Lung (tissue), 12 donors: ENCODE results near the gene FGGY. TPM values are rescaled to one million over a fixed set of nuclear protein-coding genes. Genes with fewer than 3 reads are reported as not detected.

Experiments
- ATAC-seq: fragments of 200-7000 bp; cut with Tn5 transposase; one replicate; pipeline ENCODE4 v1.9.1; 2020; ENCODE audit warnings: moderate number of reproducible peaks; ENCODE audit not compliant: insufficient read depth, low FRiP score
- DNase-seq, 3 donors: peaks; one replicate each; pipeline ENCODE4 v3.0.0-alpha.2; 2013 to 2017
- H3K27ac ChIP-seq, 2 donors: one replicate each; pipeline ENCODE4 v1.5.1; 2013; ENCODE audit warnings: mild to moderate bottlenecking in 2 of 2, moderate library complexity in 2 of 2, control low read depth in 1 of 2, inconsistent platforms in 1 of 2, low read depth in 1 of 2, low read length in 1 of 2
- H3K27me3 ChIP-seq, 3 donors: one replicate each; pipeline ENCODE4 v1.5.1; 2013; ENCODE audit warnings: low read length in 2 of 3; ENCODE audit not compliant: control insufficient read depth in 3 of 3, insufficient read depth in 3 of 3
- H3K36me3 ChIP-seq, 4 donors: one replicate each; pipeline ENCODE4 v1.5.1; 2013; ENCODE audit warnings: low read length in 4 of 4, mild to moderate bottlenecking in 1 of 4, moderate library complexity in 1 of 4; ENCODE audit not compliant: control insufficient read depth in 4 of 4, insufficient read depth in 4 of 4
- H3K4me1 ChIP-seq, 5 donors: one replicate each; pipeline ENCODE4 v1.5.1; 2013; ENCODE audit warnings: low read length in 5 of 5, mild to moderate bottlenecking in 2 of 5, moderate library complexity in 1 of 5; ENCODE audit not compliant: control insufficient read depth in 5 of 5, insufficient read depth in 5 of 5
- H3K4me3 ChIP-seq: one replicate; pipeline ENCODE4 v1.5.1; 2013; ENCODE audit warnings: mild to moderate bottlenecking, control low read depth, moderate library complexity
- H3K9ac ChIP-seq, 2 donors: one replicate each; pipeline ENCODE4 v1.5.1; 2013; ENCODE audit warnings: low read length in 2 of 2, control low read depth in 1 of 2; ENCODE audit not compliant: insufficient read depth in 1 of 2
- H3K9me3 ChIP-seq, 4 donors: one replicate each; pipeline ENCODE4 v1.5.1; 2013; ENCODE audit warnings: low read length in 3 of 4, mild to moderate bottlenecking in 1 of 4, moderate library complexity in 1 of 4; ENCODE audit not compliant: control insufficient read depth in 4 of 4, insufficient read depth in 3 of 4
- CTCF ChIP-seq: IDR thresholded peaks from 2 replicates; pipeline ENCODE4 v1.5.1; 2012; ENCODE audit warnings: mild to moderate bottlenecking; ENCODE audit errors: control extremely low read depth, extremely low read depth
- WGBS, 2 donors: extraction: QIAGEN DNeasy Blood & Tissue Kit; methylation state at CpG; one replicate each; pipeline ENCODE4 v1.1.7; 2013; 5-methylcytosine and 5-hydroxymethylcytosine counted together
- polyA plus RNA-seq, 2 donors: library from polyadenylated mRNA; stranded (reverse); fragments of 200-250 nt; gene quantifications; one replicate each; pipeline ENCODE4 v1.2.1, GENCODE V29; 2013
- total RNA-seq, 2 donors: library from RNA; depleted of rRNA in 1 of 2; stranded (reverse); fragments of >200 nt in 1 of 2; gene quantifications; one replicate each; pipeline ENCODE4 v1.2.1, GENCODE V29; 2014 to 2021
- donor health status: control.
- donor health status: control.
- donor health status: Bipolar disorder and iron deficiency.
- donor health status: healthy.
- donor health status: DM: yes; HTN: yes; CAD: no.

FGGY gene
- total and polyA plus RNA-seq, 4 donors, result 16.1 to 42.3 (median 18.3) TPM

GRCh38 chr1:59619557-59619956 lies 322.7 kb downstream of the FGGY start:
- whole genome bisulfite sequencing, 2 donors, result 97 to 98% methylated on average over 2 of the region's 2 CpGs
- no peaks in the 10 kb centered on the region for H3K27me3 ChIP-seq
- no peaks in the 10 kb centered on the region for H3K4me1 ChIP-seq
- no peak overlapping the region for H3K9ac ChIP-seq
- no peak for DNase-seq
- no peak overlapping the region for H3K27ac ChIP-seq
- no peak overlapping the region for H3K4me3 ChIP-seq
- H3K36me3 ChIP-seq, result no peaks in the 10 kb centered on the region
- peaks cover 0 to 2% (median 0%) of the 10 kb centered on the region in 4 donors for H3K9me3 ChIP-seq
- no peak for ATAC-seq
- no peak for TF ChIP-seq CTCF

GRCh38 chr1:59625384-59625783 lies 328.5 kb downstream of the FGGY start:
- DNase-seq, result peak in 1 of 3 donors; percentile 46
- Histone ChIP-seq H3K27ac (no peak overlapping the region), H3K9ac (no peak overlapping the region), H3K36me3 (no peaks in the 10 kb centered on the region), H3K27me3 (no peaks in the 10 kb centered on the region), H3K4me1 (no peaks in the 10 kb centered on the region), H3K4me3 (no peak overlapping the region), H3K9me3 (no peaks in the 10 kb centered on the region)
- TF ChIP-seq CTCF, result no peak
- no peak for ATAC-seq

GRCh38 chr1:59631561-59632255 lies 334.8 kb downstream of the FGGY start:
- Histone ChIP-seq H3K4me3 (no peak overlapping the region), H3K36me3 (no peaks in the 10 kb centered on the region), H3K9me3 (no peaks in the 10 kb centered on the region), H3K9ac (no peak overlapping the region), H3K4me1 (no peaks in the 10 kb centered on the region), H3K27me3 (no peaks in the 10 kb centered on the region), H3K27ac (no peak overlapping the region)
- no peak for DNase-seq
- ATAC-seq, result no peak
- TF ChIP-seq CTCF, result no peak
- 48 to 83% methylated on average over 1 of the region's 1 CpG for WGBS, 2 donors

- H3K4me1 ChIP-seq, result peaks cover 0 to 5% (median 0%) of the 10 kb centered on the region in 5 donors
- H3K27ac ChIP-seq, result no peak overlapping the region
- no peak for TF ChIP-seq CTCF
- WGBS, 2 donors, result 98 to 100% methylated on average over 2 of the region's 2 CpGs
- no peaks in the 10 kb centered on the region for H3K27me3 ChIP-seq
- H3K4me3 ChIP-seq, result no peak overlapping the region
- H3K9ac ChIP-seq, result no peak overlapping the region
- ATAC-seq, result no peak
- no peaks in the 10 kb centered on the region for H3K36me3 ChIP-seq
- no peaks in the 10 kb centered on the region for H3K9me3 ChIP-seq
- DNase-seq, result no peak
Measured at GRCh38 chr1:59635097-59635496, 338.2 kb downstream of the FGGY start.
